HFF-Myc (cell line): Measurements from ENCODE around the gene TNFRSF1B.

Experiments used
- DNase-seq: peaks from one replicate; pipeline ENCODE4 v3.0.0-alpha.2; 2011; ENCODE audit warnings: low read depth; ENCODE audit errors: extremely low read depth
- H3K4me3 ChIP-seq: replicated peaks from 2 replicates; pipeline ENCODE4 v1.5.1; 2011; ENCODE audit warnings: low read depth, mild to moderate bottlenecking, control low read depth, low read length
- TF ChIP-seq, protein P1 (sequence below): IDR thresholded peaks from 2 replicates; pipeline ENCODE4 v1.5.1; 2012; ENCODE audit warnings: mild to moderate bottlenecking, low read depth, low read length, control low read depth; ENCODE audit errors: missing control alignments

The TNFRSF1B gene

DNA sequence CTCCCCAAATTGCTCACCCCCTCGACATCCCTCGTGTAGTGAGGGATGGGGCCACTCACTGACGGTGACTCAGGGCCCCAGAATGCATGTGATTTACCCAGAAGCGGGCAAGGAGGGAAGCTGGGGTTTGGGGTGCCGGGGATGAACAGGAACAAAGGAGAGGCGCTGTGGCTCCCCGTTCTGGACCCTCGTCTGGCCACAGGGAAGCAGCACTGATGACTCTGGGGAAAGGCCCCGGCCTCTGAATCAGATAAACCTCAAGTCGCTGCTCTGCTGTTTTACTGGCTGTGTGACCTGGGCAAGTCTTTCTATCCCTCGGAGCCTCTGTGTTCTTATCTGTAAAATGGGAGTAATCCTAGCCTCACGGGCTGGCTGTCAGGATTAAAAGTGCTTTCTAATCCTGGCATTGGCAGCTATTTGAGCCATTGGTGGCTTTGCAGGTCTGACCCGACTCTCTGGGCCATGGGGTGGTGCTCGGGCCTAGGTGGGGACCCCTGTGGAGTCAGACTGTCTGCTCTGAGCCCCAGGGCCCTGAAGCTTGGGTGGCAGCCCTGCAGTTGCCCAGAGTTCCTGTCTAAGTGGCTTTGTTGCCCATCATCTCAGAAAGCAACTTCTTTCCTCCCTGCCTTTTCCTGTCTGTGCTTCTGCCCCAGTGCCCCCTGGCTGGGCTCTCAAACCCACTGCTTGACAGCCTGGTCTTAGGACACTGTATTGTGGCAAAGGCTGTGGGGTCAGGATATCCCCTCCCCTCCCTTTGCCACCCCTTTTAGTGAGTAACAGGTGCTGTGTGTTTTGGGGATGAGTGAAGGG, 5.5 kb downstream of the TNFRSF1B start:
- no peak overlapping the region for H3K4me3 ChIP-seq
- TF ChIP-seq, protein P1, sequence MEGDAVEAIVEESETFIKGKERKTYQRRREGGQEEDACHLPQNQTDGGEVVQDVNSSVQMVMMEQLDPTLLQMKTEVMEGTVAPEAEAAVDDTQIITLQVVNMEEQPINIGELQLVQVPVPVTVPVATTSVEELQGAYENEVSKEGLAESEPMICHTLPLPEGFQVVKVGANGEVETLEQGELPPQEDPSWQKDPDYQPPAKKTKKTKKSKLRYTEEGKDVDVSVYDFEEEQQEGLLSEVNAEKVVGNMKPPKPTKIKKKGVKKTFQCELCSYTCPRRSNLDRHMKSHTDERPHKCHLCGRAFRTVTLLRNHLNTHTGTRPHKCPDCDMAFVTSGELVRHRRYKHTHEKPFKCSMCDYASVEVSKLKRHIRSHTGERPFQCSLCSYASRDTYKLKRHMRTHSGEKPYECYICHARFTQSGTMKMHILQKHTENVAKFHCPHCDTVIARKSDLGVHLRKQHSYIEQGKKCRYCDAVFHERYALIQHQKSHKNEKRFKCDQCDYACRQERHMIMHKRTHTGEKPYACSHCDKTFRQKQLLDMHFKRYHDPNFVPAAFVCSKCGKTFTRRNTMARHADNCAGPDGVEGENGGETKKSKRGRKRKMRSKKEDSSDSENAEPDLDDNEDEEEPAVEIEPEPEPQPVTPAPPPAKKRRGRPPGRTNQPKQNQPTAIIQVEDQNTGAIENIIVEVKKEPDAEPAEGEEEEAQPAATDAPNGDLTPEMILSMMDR, result no peak
- no peak for DNase-seq

GRCh38 chr1:12173041-12173509, 6.3 kb downstream of the TNFRSF1B start:
- no peak for DNase-seq
- TF ChIP-seq, protein P1, result no peak

DNA sequence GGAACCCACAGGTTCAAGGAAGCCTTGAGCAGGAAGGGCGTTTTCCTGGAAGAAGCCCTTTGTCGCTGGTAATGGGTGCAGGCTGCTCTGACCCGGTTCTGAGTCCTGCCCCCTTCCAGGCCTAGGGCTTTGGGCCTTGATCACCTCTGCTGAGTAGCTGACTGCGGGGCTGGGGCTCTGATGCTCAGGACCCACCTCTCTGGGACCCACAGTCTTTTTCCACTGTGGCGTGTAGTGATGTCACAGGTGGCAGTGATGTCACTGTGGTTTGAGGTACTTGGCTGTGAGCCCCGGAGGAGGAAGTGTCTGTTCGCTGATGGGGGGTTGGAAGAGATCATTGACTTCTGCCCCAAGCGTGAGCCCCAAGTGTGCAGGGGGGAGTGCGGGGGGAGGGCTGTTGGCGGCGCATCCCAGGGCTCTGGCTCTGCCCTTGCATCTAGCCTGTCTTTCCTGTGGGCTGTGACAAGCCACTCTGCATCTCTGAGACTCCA, 6.9 kb downstream of the TNFRSF1B start:
- DNase-seq, result no peak
- TF ChIP-seq, protein P1, result no peak
- no peak overlapping the region for H3K4me3 ChIP-seq

More at GRCh38 chr1:12173041-12173509, 6.3 kb downstream of the TNFRSF1B start:
- H3K4me3 ChIP-seq, result no peak overlapping the region

DNA sequence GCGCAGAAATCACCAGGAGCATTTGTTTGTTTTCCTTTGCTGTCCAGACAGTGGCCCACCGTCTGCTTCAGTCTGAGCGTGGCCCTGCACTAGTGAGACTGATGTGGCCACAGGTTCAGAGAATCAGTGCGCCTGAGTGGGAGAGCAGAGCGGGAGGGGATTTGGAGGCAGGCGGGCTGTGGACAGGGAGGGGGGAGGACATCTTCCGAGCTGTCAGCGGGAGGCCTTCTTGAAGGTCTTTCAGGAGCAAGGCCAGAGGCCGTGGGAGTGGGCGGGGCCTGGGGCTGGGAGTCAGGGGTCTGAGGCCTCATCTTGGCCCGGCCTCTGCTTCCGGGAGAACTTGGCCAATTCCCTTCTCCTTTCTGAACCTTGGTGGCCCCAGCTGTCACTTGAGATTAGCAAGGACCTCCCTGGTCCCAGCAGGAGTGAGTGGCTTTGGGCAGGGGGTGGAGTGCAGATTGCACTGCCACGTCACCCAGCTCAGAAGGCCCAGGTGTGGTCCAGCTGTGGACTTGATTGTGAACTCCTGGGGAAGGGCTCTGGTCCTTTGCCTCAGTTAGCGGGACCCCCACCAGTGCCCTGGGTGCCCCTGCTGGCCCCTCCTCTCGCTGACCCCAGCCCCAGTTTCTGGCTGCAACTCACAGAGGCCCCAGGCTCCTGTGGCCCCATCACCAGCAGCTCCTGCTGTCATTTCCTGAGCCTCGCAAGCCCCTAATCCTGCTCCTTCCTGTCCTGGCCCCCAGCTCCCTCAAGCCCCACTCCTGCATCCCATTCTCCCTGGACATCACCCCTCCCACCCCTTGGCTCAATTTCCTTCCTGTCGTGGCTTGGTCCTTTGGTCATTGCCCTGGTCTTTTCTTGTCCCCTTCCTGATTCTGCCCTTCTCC, 8.4 kb downstream of the TNFRSF1B start:
- TF ChIP-seq, protein P1, result no peak
- no peak overlapping the region for H3K4me3 ChIP-seq
- no peak for DNase-seq

GRCh38 chr1:12176298-12177118, 9.7 kb downstream of the TNFRSF1B start:
- TF ChIP-seq, protein P1, result no peak
- no peak overlapping the region for H3K4me3 ChIP-seq

GRCh38 chr1:12177156-12177998, 10.6 kb downstream of the TNFRSF1B start:
- no peak overlapping the region for H3K4me3 ChIP-seq
- TF ChIP-seq, protein P1, result no peak
- no peak for DNase-seq

More at GRCh38 chr1:12176298-12177118, 9.7 kb downstream of the TNFRSF1B start:
- no peak for DNase-seq
